GM21381 (cell line): Measurements from ENCODE around the gene ERCC2.

Experiments used
- ATAC-seq: cut with Tn5 transposase; IDR thresholded peaks from one replicate; pipeline ENCODE4 v1.9.1; 2021; ENCODE audit warnings: mild to moderate bottlenecking, moderate library complexity; ENCODE audit not compliant: unreplicated experiment

The ERCC2 gene

GRCh38 chr19:45306518-45307027, 63.8 kb downstream of the ERCC2 start:
- ATAC-seq: no peak

DNA sequence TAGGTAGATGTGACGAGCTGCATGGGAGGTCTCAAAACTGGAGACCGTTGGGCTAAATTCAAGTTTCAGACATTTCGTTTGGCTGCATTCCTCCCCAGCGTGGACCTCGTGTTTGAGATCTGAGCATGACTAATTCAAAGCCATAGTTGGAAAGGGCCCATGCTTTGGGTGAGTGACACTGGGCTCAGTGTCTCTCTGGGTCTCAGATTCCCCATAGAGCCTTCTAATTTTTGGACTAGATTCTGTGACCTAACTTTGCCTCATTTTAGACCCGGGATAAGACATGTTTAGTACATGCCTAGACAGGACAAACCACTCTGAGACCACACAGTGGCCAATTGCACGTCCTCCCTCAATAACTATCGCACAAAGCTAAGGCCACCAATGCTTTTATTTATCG, 64.3 kb downstream of the ERCC2 start:
- no peak for ATAC-seq

DNA sequence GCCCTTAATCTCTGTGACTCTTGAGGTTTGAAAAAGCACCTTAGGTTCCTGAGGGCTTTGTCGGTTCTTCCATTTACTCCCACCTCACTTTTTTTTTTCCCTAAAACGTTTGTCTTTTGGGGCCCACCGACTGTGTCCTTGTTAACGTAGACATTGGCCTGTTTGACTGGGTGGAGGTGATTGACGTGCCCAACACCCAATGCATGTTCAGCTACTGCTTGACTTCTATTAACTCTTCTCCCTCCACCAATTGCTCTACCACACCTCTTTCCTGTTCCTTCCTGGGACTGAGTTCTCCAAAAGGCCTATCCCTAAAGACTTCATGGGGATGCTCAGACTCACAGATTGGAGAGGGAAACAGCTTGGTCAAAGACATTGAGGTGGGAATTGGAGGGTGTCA, 65.0 kb downstream of the ERCC2 start:
- no peak for ATAC-seq

- ATAC-seq: no peak
These were observed 65.4 kb downstream of the ERCC2 start for GRCh38 chr19:45305007-45305406.

GRCh38 chr19:45304141-45304926, 66.0 kb downstream of the ERCC2 start:
- ATAC-seq: no peak

- no peak for ATAC-seq
These were observed 66.9 kb downstream of the ERCC2 start for GRCh38 chr19:45303269-45304060.

DNA sequence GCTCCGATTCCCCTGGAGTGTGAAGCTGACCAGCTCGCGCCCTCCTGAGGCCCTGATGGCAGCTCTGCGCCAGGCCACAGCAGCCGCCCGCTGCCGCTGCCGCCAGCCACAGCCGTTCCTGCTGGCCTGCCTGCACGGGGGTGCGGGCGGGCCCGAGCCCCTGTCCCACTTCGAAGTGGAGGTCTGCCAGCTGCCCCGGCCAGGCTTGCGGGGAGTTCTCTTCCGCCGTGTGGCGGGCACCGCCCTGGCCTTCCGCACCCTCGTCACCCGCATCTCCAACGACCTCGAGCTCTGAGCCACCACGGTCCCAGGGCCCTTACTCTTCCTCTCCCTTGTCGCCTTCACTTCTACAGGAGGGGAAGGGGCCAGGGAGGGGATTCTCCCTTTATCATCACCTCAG, 68.0 kb downstream of the ERCC2 start:
- ATAC-seq: no peak
